ENCODE data around the gene RGP1. TPM values are rescaled to one million over a fixed set of nuclear protein-coding genes. Genes with fewer than 3 reads are reported as not detected.
A peak's percentile ranks its signal among the peaks of the same experiment; 100 is the strongest.

RGP1 gene
- total RNA-seq, 1 donor from 2014 or later: 7.0 TPM

- no peak for DNase-seq (ENCODE audit: low spot score)
Observed at GRCh38 chr9:35719546-35719945, 29.5 kb upstream of the RGP1 start.

- DNase-seq (ENCODE audit: low spot score): no peak
Observed at GRCh38 chr9:35723426-35723825, 25.7 kb upstream of the RGP1 start.

- no peak for DNase-seq (ENCODE audit: low spot score)
Observed at GRCh38 chr9:35723908-35724307, 25.2 kb upstream of the RGP1 start.

DNA sequence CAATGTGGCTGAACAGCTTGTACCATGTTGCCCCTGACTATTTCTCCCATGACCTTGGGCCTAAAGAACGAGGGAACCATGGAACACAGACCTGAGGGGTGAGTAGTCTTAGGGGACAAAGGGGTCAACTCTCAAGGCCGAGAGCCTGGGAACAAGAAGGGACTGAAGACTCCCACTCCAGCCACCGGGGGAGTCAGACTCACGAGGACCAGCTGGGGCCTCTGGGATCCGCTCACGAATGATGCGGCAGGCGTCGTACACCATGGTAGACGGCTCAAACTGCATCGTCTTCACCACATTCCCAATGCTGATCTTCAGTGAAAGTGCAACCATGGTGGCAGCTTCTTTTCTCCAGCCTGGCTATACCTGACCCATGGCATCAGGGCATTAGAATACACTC, 23.7 kb upstream of the RGP1 start:
- DNase-seq (ENCODE audit: low spot score): no peak

GRCh38 chr9:35726931-35727330, 22.2 kb upstream of the RGP1 start:
- DNase-seq (ENCODE audit: low spot score): peak; percentile 59

- no peak for DNase-seq (ENCODE audit: low spot score)
Observed at GRCh38 chr9:35727676-35728040, 21.4 kb upstream of the RGP1 start.

DNA sequence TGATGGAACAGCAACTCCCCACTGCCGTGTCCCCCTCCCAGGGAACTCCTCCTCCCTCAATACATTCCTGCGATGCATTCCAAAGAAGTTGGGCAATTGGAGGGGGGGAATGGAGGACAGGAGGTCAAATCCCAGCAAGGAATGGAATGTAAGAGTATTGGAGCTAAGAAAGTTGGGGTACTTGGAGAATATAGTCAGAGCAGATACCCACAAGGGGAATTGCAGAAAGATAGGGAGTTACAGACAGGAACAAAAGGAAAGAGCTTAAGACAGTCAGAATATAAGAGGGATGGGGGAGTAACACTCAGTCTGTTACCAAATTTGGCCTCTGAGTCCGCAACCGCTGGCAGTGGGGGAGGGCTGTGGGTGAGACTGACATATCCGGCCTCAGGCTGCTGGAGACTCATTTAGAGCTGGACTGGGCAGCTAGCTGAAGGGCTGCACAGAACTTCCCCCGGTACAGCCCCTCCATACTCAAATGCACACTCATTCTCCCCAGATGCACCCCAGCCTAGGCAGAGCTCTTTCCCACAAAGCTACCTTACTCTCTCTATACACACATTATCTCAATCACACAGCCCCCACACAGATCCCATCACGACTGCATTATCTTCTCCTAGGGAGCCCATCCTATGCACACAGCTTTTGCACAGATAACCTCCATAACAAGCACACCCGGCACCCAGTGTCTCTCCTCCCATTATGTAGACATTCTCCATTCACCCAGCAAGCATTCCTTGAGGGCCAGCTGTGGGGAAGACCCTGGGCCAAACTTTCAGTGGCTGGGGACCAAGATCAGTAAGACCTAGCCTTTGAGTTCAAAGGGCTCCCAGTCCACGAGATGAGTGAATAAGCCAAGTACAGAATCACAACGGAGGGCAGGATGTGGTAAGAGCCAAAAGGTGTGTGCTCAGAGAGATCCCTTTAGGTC, 20.8 kb upstream of the RGP1 start:
- DNase-seq (ENCODE audit: low spot score): peak; percentile 92

DNA sequence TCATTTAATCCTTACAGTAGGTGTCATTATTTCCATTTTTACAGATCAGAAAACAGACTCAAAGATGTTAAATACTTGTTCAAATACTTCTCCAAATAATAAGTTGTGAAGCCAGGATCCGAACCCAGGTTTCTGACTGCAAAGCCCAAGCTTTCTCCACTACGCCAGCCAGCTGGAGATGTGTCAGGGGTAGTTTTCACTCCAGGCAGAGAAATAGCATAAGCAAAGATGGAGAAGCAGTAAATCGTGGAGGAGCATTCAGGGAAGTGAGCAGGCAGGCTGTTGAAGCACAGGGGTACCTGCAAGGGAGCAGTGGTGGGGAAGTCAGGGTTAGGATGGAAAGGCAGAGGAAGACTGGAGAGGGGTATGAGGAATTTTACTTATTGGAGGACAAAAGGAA, 20.0 kb upstream of the RGP1 start:
- DNase-seq (ENCODE audit: low spot score): no peak

DNA sequence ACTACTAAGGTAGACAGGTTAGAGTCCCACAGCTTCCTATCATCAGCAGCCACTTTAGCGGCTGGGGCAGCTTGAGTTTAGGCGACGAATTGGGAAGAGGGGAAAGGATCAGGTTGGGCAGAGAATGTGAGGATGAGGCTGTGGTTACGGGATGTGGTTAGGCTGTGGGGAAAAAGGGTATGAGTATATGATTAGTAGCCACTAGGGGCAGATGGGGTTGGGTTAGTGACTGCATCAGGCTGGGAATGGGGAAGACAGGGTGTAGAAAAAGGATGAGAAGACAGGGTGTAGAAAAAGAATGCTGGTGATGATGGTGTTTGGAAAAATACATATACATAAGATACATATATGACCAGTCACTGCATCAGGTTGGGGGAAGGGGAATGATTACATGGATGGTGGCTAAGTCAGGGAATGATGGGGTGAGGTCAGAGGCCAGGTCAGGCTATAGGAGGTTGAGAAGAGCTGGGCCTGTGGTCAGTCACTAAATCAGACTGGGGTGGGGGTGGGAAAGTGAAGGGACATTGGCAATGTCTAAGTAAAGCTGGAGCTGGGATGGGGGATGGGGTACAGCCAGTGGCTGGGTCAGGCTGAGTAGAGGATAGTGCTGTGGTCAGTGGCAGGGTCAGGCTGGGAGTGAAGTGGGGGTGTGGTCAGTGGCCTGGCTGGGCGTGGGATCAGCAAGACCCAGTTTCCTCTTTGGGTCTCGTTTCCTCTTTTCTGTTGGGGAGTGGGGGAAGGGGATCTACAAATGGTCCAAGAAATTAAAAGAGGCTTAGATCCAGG, 19.2 kb upstream of the RGP1 start:
- DNase-seq (ENCODE audit: low spot score): peak; percentile 76

GRCh38 chr9:35730486-35730854, 18.6 kb upstream of the RGP1 start:
- DNase-seq (ENCODE audit: low spot score): no peak

DNA sequence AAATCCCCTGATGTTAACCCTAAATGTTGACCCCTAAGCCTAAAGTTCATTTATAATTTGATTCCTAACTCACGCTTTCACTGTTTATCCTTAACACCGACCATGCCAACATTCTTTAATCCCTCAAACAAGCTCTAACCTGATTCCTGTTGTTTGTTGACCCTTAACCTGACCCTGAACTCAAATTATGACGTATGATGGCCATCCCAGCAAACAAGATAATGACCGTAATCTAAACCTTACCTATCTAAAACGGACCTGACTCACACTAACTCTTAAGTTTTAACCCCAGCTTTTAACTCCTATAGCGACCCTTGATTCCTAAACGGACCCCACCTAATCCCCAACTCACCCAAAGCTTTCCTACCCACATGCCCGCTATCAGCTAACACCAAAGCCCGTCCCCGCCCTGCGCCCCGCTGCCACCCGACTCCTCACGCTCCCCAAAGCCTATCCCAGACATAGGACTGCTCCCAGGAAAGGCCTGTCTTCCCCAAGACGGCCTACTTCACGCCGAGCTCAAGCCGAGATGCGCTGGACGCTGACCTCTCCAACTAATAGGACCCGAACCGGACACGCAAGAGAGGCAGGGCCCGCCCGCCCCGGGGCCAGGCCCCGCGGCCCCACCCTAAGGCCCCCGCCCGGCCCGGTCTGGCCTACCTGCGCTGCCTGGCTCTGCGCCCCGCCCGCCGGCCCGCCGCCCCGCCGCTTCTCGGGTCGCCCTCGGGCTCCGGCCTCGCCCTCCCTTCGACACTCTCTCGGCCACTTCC, 17.5 kb upstream of the RGP1 start:
- no peak for DNase-seq (ENCODE audit: low spot score)

DNA sequence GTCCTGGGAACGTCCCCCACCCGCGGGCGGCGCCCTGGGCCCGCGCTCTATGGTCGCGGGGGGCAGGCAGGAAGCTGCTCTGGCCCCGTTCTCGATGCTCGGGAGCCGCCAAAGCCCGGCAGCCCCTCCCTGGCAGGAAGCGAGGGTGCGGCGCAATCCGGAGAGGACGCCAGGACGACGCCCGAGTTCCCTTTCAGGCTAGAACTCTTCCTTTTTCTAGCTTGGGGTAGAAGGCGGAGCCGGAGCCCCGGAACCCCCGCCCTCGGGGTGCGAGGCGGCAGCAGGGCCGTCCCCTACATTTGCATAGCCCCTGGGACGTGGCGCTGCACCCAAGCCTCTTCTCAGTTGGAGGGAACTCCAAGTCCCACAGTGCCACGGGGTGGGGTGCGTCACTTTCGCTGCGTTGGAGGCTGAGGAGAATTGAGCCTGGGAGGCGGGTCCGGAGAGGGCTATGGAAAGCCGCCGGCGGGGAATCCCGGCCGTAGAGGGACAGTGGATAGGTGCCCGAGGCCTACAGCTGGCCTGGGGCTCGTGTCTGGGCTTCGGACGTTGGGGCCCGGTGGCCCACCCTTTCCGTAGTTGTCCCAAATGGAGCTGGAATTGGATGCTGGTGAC, 16.8 kb upstream of the RGP1 start, which contains the start of the genes CREB3 and TLN1:
Gene CREB3, plus strand, starts transcription at position 482 of the 615 bp plus-strand sequence. Its CDS starts 107 bp downstream, at position 589.
Gene TLN1, minus strand, starts transcription at position 11 of the 615 bp plus-strand sequence. CDS start 6,501 bp downstream, outside the sequence.
- peak; percentile 100 for DNase-seq (ENCODE audit: low spot score)

- DNase-seq (ENCODE audit: low spot score): peak; percentile 54
Observed at GRCh38 chr9:35732800-35733541, 16.1 kb upstream of the RGP1 start.

DNA sequence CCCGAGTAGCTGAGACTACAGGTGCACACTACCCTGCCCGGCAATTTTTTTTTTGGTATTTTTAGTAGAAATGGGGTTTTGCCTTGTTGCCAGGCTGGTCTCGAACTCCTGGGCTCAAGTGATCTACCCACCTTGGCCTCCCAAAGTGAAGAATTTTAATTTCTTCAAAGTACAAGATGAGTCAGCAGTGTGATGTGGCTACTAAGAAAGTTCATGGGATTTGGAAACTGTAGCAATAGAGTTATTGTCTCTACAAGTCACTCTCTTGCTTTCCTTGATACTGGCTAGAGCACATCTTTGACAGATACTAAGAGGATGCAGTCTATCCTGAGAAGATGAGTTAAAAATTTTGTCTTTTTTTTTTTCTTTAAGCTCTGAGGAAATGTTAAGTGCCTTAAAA, 15.0 kb upstream of the RGP1 start:
- DNase-seq (ENCODE audit: low spot score): no peak

- peak; percentile 70 for DNase-seq (ENCODE audit: low spot score)
Observed at GRCh38 chr9:35736201-35736633, 12.9 kb upstream of the RGP1 start.

- DNase-seq (ENCODE audit: low spot score): no peak
Observed at GRCh38 chr9:35737143-35737542, 11.9 kb upstream of the RGP1 start.

GRCh38 chr9:35738186-35738585, 10.9 kb upstream of the RGP1 start:
- no peak for DNase-seq (ENCODE audit: low spot score)

DNA sequence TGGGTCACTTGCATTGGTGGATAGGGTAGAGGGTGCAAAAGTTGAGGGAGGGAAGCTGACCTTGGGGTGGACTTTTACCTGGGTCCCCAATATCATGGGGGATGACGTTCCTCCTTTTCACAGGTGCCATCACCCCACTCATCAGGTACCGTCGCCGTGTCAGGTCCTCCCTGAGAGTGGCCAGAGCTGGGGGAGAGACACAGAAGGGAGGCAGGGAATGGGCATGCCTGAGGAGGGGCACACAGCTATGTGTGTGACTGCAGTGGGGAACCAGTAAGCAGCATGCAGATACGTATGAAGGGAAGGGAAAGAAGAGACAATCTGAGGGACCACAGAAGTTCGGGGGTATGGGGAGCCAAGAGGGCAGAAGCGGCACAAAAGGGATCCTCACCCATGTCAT, 10.2 kb upstream of the RGP1 start:
- DNase-seq (ENCODE audit: low spot score): no peak

- no peak for DNase-seq (ENCODE audit: low spot score)
Observed at GRCh38 chr9:35740243-35740642, 8.8 kb upstream of the RGP1 start.

GRCh38 chr9:35741740-35742139, 7.3 kb upstream of the RGP1 start:
- no peak for DNase-seq (ENCODE audit: low spot score)

DNA sequence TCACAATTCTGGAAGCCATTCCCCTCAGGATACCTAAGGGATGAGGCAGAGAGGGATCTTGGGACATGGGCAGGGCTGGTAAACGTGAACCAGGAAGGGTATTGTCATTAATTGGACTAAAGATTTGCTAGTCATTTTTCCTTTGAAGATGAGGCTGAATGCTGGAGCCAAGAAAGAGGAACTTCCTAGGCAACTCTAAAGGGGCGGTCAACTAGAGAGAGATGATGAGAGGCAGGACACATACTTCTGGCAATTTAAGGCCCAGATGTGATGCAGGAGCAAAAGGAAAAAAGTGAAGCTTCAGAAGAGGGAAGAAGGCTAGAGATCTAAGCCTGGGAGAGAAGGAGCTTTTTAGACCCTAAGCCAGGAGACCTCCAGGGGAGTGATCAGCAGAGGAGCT, 5.6 kb upstream of the RGP1 start:
- no peak for DNase-seq (ENCODE audit: low spot score)
